HepG2 (cell line): ENCODE measurements around the gene GADD45GIP1. TPM values are rescaled to one million over a fixed set of nuclear protein-coding genes. Genes with fewer than 3 reads are reported as not detected.

Source experiments
- GABPB1 ChIP-seq: IDR thresholded peaks from 2 replicates; pipeline ENCODE4 v1.6.1; 2016; ENCODE audit warnings: mild to moderate bottlenecking, missing genetic modification reagents, moderate library complexity, missing compliant biosample characterization
- KLF15 ChIP-seq: sonication (generic); formaldehyde crosslinking; IDR thresholded peaks from 2 replicates; pipeline ENCODE4 v1.8.1; 2023; ENCODE audit warnings: borderline replicate concordance, mild to moderate bottlenecking, inconsistent platforms, missing genetic modification reagents, mixed read lengths
- MIER2 ChIP-seq: IDR thresholded peaks from 2 replicates; pipeline ENCODE4 v1.6.1; 2016; ENCODE audit warnings: missing biosample characterization, missing genetic modification reagents
- PRPF4 ChIP-seq: fragments of 200-400 bp; formaldehyde crosslinking; IDR thresholded peaks from 2 replicates; pipeline ENCODE4 v1.6.1; 2016; ENCODE audit warnings: low read length, low read depth; ENCODE audit not compliant: poor library complexity, severe bottlenecking
- SOX6 ChIP-seq, 2 experiments: fragments of 450-650 bp in 1 of 2; sonication (generic) in 1 of 2; formaldehyde crosslinking in 1 of 2; IDR thresholded peaks; 2 replicates each; pipeline versions ENCODE4 v1.4.0 to v1.6.1; 2017 to 2020; ENCODE audit warnings: antibody characterized with exemption in 1 of 2, mild to moderate bottlenecking in 1 of 2, missing genetic modification reagents in 1 of 2
- TEAD3 ChIP-seq: optimal IDR thresholded peaks from 2 replicates; pipeline ENCODE3; 2016; ENCODE audit warnings: borderline replicate concordance
- ZNF549 ChIP-seq: sonication (generic); formaldehyde crosslinking; IDR thresholded peaks from 2 replicates; pipeline ENCODE4 v1.5.0; 2020; ENCODE audit warnings: missing genetic modification reagents
- ZNF660 ChIP-seq: sonication (generic); formaldehyde crosslinking; IDR thresholded peaks from 2 replicates; pipeline ENCODE4 v1.5.1; 2020; ENCODE audit warnings: mild to moderate bottlenecking, low read depth, missing genetic modification reagents, borderline replicate concordance
- ZNF768 ChIP-seq: sonication (generic); formaldehyde crosslinking; IDR thresholded peaks from 2 replicates; pipeline ENCODE4 v1.4.0; 2020; ENCODE audit warnings: missing genetic modification reagents
- polyA plus RNA-seq, 8 experiments: library from polyadenylated mRNA; depleted of rRNA in 3 of 8; stranded (reverse) in 7 of 8; unstranded in 1 of 8; fragments of >200 nt; fragmentation: Illumina TruSeq in 4 of 8; extraction: Trizol in 4 of 8; gene quantifications; 2 replicates each; pipeline versions ENCODE4 v1.2.1 to v1.2.3, GENCODE V29; 2011 to 2016; ENCODE audit warnings: low read depth in 4 of 8, missing spikeins in 1 of 8, mixed read lengths in 1 of 8; ENCODE audit not compliant: insufficient read depth in 1 of 8
- total RNA-seq, 5 experiments: library from RNA; depleted of rRNA; stranded (reverse); fragments of >200 nt; fragmentation: Illumina TruSeq; extraction: Trizol; gene quantifications; 2 replicates each; pipeline ENCODE4 v1.2.3, GENCODE V29; 2016; ENCODE audit warnings: low read depth in 1 of 5
- TF ChIP-seq, protein P1 (sequence below): sonication (generic); formaldehyde crosslinking; IDR thresholded peaks from 2 replicates; pipeline ENCODE4 v1.8.0; 2022; ENCODE audit warnings: missing genetic modification reagents, mild to moderate bottlenecking, inconsistent platforms, borderline replicate concordance
- TF ChIP-seq, protein P2 (sequence below): sonication (generic); formaldehyde crosslinking; IDR thresholded peaks from 2 replicates; pipeline ENCODE4 v1.4.0; 2020; ENCODE audit warnings: missing genetic modification reagents
- TF ChIP-seq, protein P3 (sequence below): sonication (generic); formaldehyde crosslinking; conservative IDR thresholded peaks from 2 replicates; pipeline ENCODE4 v1.4.0; 2020; ENCODE audit warnings: missing genetic modification reagents
- TF ChIP-seq, protein P4 (sequence below): sonication (generic); formaldehyde crosslinking; conservative IDR thresholded peaks from 2 replicates; pipeline ENCODE4 v1.8.0; 2022; ENCODE audit warnings: mild to moderate bottlenecking, moderate library complexity, missing genetic modification reagents
- TF ChIP-seq, protein P5 (sequence below): sonication (generic); formaldehyde crosslinking; IDR thresholded peaks from 2 replicates; pipeline ENCODE4 v1.4.0; 2020; ENCODE audit warnings: missing genetic modification reagents, borderline replicate concordance

Gene GADD45GIP1
- total and polyA plus RNA-seq, 2 of the 13 experiments (the other 11 are each of a cell fraction or from before 2014, with no cell fraction given) = 24.6 to 30.7 TPM

DNA sequence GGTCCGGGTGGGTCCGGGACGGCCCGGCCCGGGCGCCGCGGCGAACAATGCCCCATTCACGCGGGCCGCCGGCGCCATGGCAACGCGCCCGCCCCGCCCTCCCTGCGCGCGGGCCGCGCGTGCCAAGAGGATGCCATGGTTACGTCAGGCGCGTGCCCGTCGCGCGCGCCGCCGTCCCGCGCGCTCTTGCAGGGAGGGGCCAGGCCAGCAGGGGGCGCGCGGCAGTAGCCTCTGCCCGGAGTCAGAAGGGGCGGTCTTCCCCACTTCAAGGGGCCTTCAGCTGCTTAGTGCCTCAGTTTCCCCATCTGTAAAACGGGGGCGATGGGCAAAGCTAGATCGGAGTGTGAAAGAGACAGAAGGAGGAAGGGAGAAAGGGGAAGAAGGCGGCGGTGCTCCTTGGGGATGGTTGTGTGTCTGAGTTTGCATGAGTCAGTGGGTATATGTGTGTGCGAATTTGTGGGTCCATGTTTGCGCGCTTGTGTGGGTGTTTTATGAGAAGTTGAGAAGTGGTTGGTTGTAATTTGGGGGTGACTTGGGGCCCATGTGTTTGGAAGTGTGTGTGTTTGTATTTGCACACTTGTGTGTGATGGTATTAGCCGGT lies 26.6 kb upstream of the GADD45GIP1 start (continued):
- TF ChIP-seq, protein P1, sequence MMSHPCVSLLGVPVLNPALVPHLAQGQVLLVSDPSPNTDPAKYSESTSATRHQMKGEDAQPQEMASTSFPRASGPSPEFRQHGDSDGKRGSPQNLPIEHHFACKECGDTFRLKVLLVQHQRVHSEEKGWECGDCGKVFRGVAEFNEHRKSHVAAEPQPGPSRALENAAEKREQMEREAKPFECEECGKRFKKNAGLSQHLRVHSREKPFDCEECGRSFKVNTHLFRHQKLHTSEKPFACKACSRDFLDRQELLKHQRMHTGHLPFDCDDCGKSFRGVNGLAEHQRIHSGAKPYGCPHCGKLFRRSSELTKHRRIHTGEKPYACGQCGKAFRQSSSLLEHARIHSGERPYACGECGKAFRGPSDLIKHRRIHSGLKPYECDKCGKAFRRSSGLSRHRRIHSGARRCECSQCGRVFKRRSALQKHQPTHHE = no peak
- TF ChIP-seq, protein P2, sequence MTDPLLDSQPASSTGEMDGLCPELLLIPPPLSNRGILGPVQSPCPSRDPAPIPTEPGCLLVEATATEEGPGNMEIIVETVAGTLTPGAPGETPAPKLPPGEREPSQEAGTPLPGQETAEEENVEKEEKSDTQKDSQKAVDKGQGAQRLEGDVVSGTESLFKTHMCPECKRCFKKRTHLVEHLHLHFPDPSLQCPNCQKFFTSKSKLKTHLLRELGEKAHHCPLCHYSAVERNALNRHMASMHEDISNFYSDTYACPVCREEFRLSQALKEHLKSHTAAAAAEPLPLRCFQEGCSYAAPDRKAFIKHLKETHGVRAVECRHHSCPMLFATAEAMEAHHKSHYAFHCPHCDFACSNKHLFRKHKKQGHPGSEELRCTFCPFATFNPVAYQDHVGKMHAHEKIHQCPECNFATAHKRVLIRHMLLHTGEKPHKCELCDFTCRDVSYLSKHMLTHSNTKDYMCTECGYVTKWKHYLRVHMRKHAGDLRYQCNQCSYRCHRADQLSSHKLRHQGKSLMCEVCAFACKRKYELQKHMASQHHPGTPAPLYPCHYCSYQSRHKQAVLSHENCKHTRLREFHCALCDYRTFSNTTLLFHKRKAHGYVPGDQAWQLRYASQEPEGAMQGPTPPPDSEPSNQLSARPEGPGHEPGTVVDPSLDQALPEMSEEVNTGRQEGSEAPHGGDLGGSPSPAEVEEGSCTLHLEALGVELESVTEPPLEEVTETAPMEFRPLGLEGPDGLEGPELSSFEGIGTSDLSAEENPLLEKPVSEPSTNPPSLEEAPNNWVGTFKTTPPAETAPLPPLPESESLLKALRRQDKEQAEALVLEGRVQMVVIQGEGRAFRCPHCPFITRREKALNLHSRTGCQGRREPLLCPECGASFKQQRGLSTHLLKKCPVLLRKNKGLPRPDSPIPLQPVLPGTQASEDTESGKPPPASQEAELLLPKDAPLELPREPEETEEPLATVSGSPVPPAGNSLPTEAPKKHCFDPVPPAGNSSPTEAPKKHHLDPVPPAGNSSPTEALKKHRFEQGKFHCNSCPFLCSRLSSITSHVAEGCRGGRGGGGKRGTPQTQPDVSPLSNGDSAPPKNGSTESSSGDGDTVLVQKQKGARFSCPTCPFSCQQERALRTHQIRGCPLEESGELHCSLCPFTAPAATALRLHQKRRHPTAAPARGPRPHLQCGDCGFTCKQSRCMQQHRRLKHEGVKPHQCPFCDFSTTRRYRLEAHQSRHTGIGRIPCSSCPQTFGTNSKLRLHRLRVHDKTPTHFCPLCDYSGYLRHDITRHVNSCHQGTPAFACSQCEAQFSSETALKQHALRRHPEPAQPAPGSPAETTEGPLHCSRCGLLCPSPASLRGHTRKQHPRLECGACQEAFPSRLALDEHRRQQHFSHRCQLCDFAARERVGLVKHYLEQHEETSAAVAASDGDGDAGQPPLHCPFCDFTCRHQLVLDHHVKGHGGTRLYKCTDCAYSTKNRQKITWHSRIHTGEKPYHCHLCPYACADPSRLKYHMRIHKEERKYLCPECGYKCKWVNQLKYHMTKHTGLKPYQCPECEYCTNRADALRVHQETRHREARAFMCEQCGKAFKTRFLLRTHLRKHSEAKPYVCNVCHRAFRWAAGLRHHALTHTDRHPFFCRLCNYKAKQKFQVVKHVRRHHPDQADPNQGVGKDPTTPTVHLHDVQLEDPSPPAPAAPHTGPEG = no peak
- peak; percentile 46; the same call in 1 of the 2 replicates for TF ChIP-seq ZNF768 (CRISPR knock-in tag)
- TF ChIP-seq, protein P3, sequence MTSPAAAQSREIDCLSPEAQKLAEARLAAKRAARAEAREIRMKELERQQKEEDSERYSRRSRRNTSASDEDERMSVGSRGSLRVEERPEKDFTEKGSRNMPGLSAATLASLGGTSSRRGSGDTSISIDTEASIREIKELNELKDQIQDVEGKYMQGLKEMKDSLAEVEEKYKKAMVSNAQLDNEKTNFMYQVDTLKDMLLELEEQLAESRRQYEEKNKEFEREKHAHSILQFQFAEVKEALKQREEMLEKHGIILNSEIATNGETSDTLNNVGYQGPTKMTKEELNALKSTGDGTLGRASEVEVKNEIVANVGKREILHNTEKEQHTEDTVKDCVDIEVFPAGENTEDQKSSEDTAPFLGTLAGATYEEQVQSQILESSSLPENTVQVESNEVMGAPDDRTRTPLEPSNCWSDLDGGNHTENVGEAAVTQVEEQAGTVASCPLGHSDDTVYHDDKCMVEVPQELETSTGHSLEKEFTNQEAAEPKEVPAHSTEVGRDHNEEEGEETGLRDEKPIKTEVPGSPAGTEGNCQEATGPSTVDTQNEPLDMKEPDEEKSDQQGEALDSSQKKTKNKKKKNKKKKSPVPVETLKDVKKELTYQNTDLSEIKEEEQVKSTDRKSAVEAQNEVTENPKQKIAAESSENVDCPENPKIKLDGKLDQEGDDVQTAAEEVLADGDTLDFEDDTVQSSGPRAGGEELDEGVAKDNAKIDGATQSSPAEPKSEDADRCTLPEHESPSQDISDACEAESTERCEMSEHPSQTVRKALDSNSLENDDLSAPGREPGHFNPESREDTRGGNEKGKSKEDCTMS (CRISPR knock-in tag) = no peak
- no peak for TF ChIP-seq KLF15 (CRISPR knock-in tag)
- TF ChIP-seq ZNF549 (CRISPR knock-in tag) = no peak
- TF ChIP-seq, protein P4, sequence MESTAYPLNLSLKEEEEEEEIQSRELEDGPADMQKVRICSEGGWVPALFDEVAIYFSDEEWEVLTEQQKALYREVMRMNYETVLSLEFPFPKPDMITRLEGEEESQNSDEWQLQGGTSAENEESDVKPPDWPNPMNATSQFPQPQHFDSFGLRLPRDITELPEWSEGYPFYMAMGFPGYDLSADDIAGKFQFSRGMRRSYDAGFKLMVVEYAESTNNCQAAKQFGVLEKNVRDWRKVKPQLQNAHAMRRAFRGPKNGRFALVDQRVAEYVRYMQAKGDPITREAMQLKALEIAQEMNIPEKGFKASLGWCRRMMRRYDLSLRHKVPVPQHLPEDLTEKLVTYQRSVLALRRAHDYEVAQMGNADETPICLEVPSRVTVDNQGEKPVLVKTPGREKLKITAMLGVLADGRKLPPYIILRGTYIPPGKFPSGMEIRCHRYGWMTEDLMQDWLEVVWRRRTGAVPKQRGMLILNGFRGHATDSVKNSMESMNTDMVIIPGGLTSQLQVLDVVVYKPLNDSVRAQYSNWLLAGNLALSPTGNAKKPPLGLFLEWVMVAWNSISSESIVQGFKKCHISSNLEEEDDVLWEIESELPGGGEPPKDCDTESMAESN = 0 out of 2 replicates have a peak, but pooled peaks have one; percentile 46
- TF ChIP-seq, protein P5, sequence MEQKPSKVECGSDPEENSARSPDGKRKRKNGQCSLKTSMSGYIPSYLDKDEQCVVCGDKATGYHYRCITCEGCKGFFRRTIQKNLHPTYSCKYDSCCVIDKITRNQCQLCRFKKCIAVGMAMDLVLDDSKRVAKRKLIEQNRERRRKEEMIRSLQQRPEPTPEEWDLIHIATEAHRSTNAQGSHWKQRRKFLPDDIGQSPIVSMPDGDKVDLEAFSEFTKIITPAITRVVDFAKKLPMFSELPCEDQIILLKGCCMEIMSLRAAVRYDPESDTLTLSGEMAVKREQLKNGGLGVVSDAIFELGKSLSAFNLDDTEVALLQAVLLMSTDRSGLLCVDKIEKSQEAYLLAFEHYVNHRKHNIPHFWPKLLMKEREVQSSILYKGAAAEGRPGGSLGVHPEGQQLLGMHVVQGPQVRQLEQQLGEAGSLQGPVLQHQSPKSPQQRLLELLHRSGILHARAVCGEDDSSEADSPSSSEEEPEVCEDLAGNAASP = peak; percentile 60; the same call in 1 of the 2 replicates
- peak; percentile 83 for TF ChIP-seq TEAD3
- no peak for TF ChIP-seq MIER2
- TF ChIP-seq ZNF660 (CRISPR knock-in tag) = no peak
- no peak for TF ChIP-seq PRPF4
- TF ChIP-seq SOX6 (IDR thresholded peaks at IDR 0.05) = no peak
- TF ChIP-seq SOX6 (CRISPR knock-in tag; IDR thresholded peaks at IDR 0.05) = 0 out of 2 replicates have a peak, but pooled peaks have one; percentile 9
- peak; percentile 63; the same call in 1 of the 2 replicates for TF ChIP-seq GABPB1 (CRISPR knock-in tag)
